SK-N-SH (cell line): ENCODE measurements around the gene PTS. TPM values are rescaled to one million over a fixed set of nuclear protein-coding genes. Genes with fewer than 3 reads are reported as not detected.

ENCODE experiments used
- CTCF ChIA-PET: fragments of 300-600, 350-600 bp; formaldehyde crosslinking; extraction: SDS; loops from one replicate; lab custom pipeline; 2021; lab: Yijun Ruan, JAX
- POLR2A ChIA-PET: fragments of 350-600 bp; sonication (Branson Sonifier 250); formaldehyde crosslinking; extraction: SDS; loops from one replicate; lab custom pipeline; 2020; ENCODE audit warnings: antibody characterized with exemption, inconsistent platforms; lab: Yijun Ruan, JAX
- DNase-seq: peaks from one replicate; pipeline ENCODE4 v3.0.0; 2012
- H2AFZ ChIP-seq: fragments of 200-600 bp; sonication (generic); 2 replicates; pipeline ENCODE4 v1.8.1; 2016; ENCODE audit warnings: antibody characterized with exemption, mild to moderate bottlenecking, low read depth
- H3F3A ChIP-seq: fragments of 200-600 bp; sonication (generic); replicated peaks from 2 replicates; pipeline ENCODE3; 2016; ENCODE audit warnings: antibody characterized with exemption, mild to moderate bottlenecking; ENCODE audit not compliant: insufficient read depth
- H3K27ac ChIP-seq, 2 experiments: fragments of 200-500 bp in 1 of 2; fragments of 200-600 bp in 1 of 2; sonication (Bioruptor generic) in 1 of 2; sonication (generic), shearing (Covaris generic) in 1 of 2; 2 replicates each; pipeline versions ENCODE4 v1.5.1 to v1.6.1; 2014 to 2016; ENCODE audit warnings: low read depth in 2 of 2, inconsistent platforms in 1 of 2, low read length in 1 of 2, mild to moderate bottlenecking in 1 of 2, mixed read lengths in 1 of 2
- H3K27me3 ChIP-seq: fragments of 200-600 bp; sonication (generic), shearing (Covaris generic); 2 replicates; pipeline ENCODE4 v1.6.1; 2016; ENCODE audit warnings: mixed run types; ENCODE audit not compliant: insufficient read depth
- H3K36me3 ChIP-seq, 2 experiments: fragments of 200-500 bp in 1 of 2; fragments of 200-600 bp in 1 of 2; sonication (Bioruptor generic) in 1 of 2; sonication (generic) in 1 of 2; replicated peaks in 1 of 2; 2 replicates each; pipeline versions ENCODE3 to v1.5.1; 2014 to 2016; ENCODE audit warnings: low read length in 1 of 2, mild to moderate bottlenecking in 1 of 2; ENCODE audit not compliant: insufficient read depth in 2 of 2, control insufficient read depth in 1 of 2
- H3K4me1 ChIP-seq, 2 experiments: fragments of 200-500 bp in 1 of 2; fragments of 200-600 bp in 1 of 2; sonication (Bioruptor generic) in 1 of 2; sonication (generic), shearing (Covaris generic) in 1 of 2; 2 replicates each; pipeline versions ENCODE4 v1.5.1 to v1.6.1; 2014 to 2016; ENCODE audit warnings: low read depth in 1 of 2, low read length in 1 of 2, mixed run types in 1 of 2; ENCODE audit not compliant: insufficient read depth in 2 of 2, control insufficient read depth in 1 of 2
- H3K4me2 ChIP-seq: fragments of 200-600 bp; sonication (generic), shearing (Covaris generic); 2 replicates; pipeline ENCODE4 v1.6.1; 2017; ENCODE audit warnings: mixed run types
- H3K4me3 ChIP-seq, 2 experiments: fragments of 200-500 bp in 1 of 2; fragments of 200-600 bp in 1 of 2; sonication (Bioruptor generic) in 1 of 2; sonication (generic), shearing (Covaris generic) in 1 of 2; 2 replicates each; pipeline versions ENCODE4 v1.5.1 to v1.8.1; 2014 to 2016; ENCODE audit warnings: low read depth in 2 of 2, inconsistent platforms in 1 of 2, low read length in 1 of 2, mild to moderate bottlenecking in 1 of 2, mixed read lengths in 1 of 2, moderate library complexity in 1 of 2
- H3K79me2 ChIP-seq: fragments of 200-600 bp; sonication (generic); 2 replicates; pipeline ENCODE4 v1.8.1; 2017; ENCODE audit warnings: mild to moderate bottlenecking; ENCODE audit not compliant: insufficient read depth
- H3K9ac ChIP-seq: fragments of 200-600 bp; sonication (generic); 2 replicates; pipeline ENCODE4 v1.6.1; 2017; ENCODE audit warnings: mixed run types
- H3K9me2 ChIP-seq: fragments of 200-600 bp; sonication (generic); 2 replicates; pipeline ENCODE4 v1.6.1; 2017; ENCODE audit warnings: mixed run types
- H3K9me3 ChIP-seq: fragments of 200-600 bp; sonication (generic); 2 replicates; pipeline ENCODE4 v1.6.1; 2017; ENCODE audit warnings: mixed run types, mild to moderate bottlenecking, moderate library complexity
- H4K20me1 ChIP-seq: fragments of 200-600 bp; sonication (generic); 2 replicates; pipeline ENCODE4 v1.6.1; 2017; ENCODE audit warnings: mild to moderate bottlenecking, mixed run types; ENCODE audit not compliant: insufficient read depth
- CHD2 ChIP-seq: fragments of 150-350 bp; IDR thresholded peaks from 2 replicates; pipeline ENCODE4 v1.6.1; 2018; ENCODE audit warnings: low read length; ENCODE audit not compliant: partially characterized antibody
- ELF1 ChIP-seq: IDR thresholded peaks from 2 replicates; pipeline ENCODE4 v1.4.0; 2012
- FOSL2 ChIP-seq: IDR thresholded peaks from 2 replicates; pipeline ENCODE4 v1.4.0; 2012; ENCODE audit warnings: low read depth, mild to moderate bottlenecking, moderate library complexity, borderline replicate concordance
- FOXM1 ChIP-seq: IDR thresholded peaks from 2 replicates; pipeline ENCODE4 v1.4.0; 2012; ENCODE audit warnings: low read depth, mild to moderate bottlenecking
- GABPA ChIP-seq: IDR thresholded peaks from 2 replicates; pipeline ENCODE4 v1.4.0; 2012; ENCODE audit warnings: low read depth, mild to moderate bottlenecking
- JUND ChIP-seq: IDR thresholded peaks from 2 replicates; pipeline ENCODE4 v1.4.0; 2012
- MEF2A ChIP-seq: IDR thresholded peaks from 2 replicates; pipeline ENCODE4 v1.4.0; 2012; ENCODE audit warnings: low read depth, borderline replicate concordance
- NRF1 ChIP-seq: IDR thresholded peaks from 2 replicates; pipeline ENCODE4 v1.6.1; 2012; ENCODE audit warnings: low read depth, mild to moderate bottlenecking, low read length
- POLR2AphosphoS5 ChIP-seq: IDR thresholded peaks from 2 replicates; pipeline ENCODE4 v1.6.1; 2012; ENCODE audit warnings: low read depth, low read length
- RCOR1 ChIP-seq: fragments of 150-350 bp; IDR thresholded peaks from 2 replicates; pipeline ENCODE4 v1.6.1; 2017; ENCODE audit warnings: antibody characterized with exemption, low read length
- RXRA ChIP-seq: IDR thresholded peaks from 2 replicates; pipeline ENCODE4 v1.4.0; 2012; ENCODE audit warnings: low read depth, mild to moderate bottlenecking, borderline replicate concordance
- SMC3 ChIP-seq: IDR thresholded peaks from 2 replicates; pipeline ENCODE4 v1.6.1; 2012; ENCODE audit warnings: low read depth, low read length, improper control_type of control experiment
- TAF1 ChIP-seq: IDR thresholded peaks from 2 replicates; pipeline ENCODE4 v1.6.1; 2012; ENCODE audit warnings: low read depth, mild to moderate bottlenecking, low read length, moderate library complexity, borderline replicate concordance
- TCF12 ChIP-seq: IDR thresholded peaks from 2 replicates; pipeline ENCODE4 v1.4.0; 2012
- YY1 ChIP-seq: IDR thresholded peaks from 2 replicates; pipeline ENCODE4 v1.4.0; 2012; ENCODE audit warnings: low read depth, mild to moderate bottlenecking
- WGBS: methylation state at CpG from one replicate; pipeline ENCODE4 v1.1.6; 2017; ENCODE audit warnings: low lambda C conversion rate; 5-methylcytosine and 5-hydroxymethylcytosine counted together
- polyA plus RNA-seq, 3 experiments: library from polyadenylated mRNA; depleted of rRNA; stranded (reverse); fragments of >200 nt; gene quantifications; 2 replicates each; pipeline ENCODE4 v1.2.3, GENCODE V29; 2012
- TF ChIP-seq, protein P1 (sequence below): IDR thresholded peaks from 2 replicates; pipeline ENCODE4 v1.4.0; 2012; ENCODE audit warnings: low read depth, borderline replicate concordance
- TF ChIP-seq, protein P2 (sequence below): fragments of 150-350 bp; IDR thresholded peaks from 2 replicates; pipeline ENCODE4 v1.6.1; 2016; ENCODE audit warnings: mild to moderate bottlenecking, low read depth, low read length
- TF ChIP-seq, protein P3 (sequence below): IDR thresholded peaks from 2 replicates; pipeline ENCODE4; 2012
- TF ChIP-seq, protein P4 (sequence below): IDR thresholded peaks from 2 replicates; pipeline ENCODE4 v1.4.0; 2012; ENCODE audit warnings: low read depth
- TF ChIP-seq, protein P5 (sequence below): IDR thresholded peaks from 2 replicates; pipeline ENCODE4 v1.6.1; 2012; ENCODE audit warnings: mild to moderate bottlenecking, low read depth, low read length, moderate library complexity

Gene PTS
- polyA plus RNA-seq, 1 of the 3 experiments (the other 2 are of a cell fraction), result 54.0 TPM

DNA sequence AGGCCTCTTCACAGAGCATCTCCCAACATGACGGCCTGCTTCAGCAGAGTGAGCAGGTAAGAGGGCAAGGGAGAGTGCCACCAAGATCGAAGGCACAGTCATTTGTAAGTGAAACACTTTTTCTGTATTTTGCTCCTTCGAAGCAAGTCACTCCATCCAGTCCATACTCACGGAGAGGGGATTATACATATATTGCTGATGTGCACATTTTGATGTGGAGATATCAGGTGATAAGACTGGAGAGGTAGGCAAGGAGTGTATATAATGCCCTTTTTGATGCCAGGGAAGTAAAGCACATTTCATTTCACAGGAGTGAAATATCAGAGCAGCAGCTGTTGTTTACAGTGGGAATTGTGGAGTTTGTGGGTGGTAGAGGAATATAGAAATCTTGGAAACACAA is 11.2 kb downstream of the PTS start:
- no peaks in the 10 kb centered on the region for H3K9me3 ChIP-seq
- no peaks in the 10 kb centered on the region for H3K4me1 ChIP-seq
- no peak overlapping the region for H3K4me2 ChIP-seq
- no peak overlapping the region for H3K27ac ChIP-seq
- peaks cover 55 to 60% of the 10 kb centered on the region in 2 experiments for H3K36me3 ChIP-seq
- TF ChIP-seq RXRA, result no peak
- TF ChIP-seq SMC3, result no peak
- TF ChIP-seq TAF1, result no peak
- TF ChIP-seq, protein P1, sequence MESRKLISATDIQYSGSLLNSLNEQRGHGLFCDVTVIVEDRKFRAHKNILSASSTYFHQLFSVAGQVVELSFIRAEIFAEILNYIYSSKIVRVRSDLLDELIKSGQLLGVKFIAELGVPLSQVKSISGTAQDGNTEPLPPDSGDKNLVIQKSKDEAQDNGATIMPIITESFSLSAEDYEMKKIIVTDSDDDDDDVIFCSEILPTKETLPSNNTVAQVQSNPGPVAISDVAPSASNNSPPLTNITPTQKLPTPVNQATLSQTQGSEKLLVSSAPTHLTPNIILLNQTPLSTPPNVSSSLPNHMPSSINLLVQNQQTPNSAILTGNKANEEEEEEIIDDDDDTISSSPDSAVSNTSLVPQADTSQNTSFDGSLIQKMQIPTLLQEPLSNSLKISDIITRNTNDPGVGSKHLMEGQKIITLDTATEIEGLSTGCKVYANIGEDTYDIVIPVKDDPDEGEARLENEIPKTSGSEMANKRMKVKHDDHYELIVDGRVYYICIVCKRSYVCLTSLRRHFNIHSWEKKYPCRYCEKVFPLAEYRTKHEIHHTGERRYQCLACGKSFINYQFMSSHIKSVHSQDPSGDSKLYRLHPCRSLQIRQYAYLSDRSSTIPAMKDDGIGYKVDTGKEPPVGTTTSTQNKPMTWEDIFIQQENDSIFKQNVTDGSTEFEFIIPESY, result no peak
- TF ChIP-seq TCF12, result no peak
- TF ChIP-seq, protein P2, sequence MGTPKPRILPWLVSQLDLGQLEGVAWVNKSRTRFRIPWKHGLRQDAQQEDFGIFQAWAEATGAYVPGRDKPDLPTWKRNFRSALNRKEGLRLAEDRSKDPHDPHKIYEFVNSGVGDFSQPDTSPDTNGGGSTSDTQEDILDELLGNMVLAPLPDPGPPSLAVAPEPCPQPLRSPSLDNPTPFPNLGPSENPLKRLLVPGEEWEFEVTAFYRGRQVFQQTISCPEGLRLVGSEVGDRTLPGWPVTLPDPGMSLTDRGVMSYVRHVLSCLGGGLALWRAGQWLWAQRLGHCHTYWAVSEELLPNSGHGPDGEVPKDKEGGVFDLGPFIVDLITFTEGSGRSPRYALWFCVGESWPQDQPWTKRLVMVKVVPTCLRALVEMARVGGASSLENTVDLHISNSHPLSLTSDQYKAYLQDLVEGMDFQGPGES, result no peak
- no peak for TF ChIP-seq FOXM1
- no peak for TF ChIP-seq JUND
- TF ChIP-seq, protein P3, sequence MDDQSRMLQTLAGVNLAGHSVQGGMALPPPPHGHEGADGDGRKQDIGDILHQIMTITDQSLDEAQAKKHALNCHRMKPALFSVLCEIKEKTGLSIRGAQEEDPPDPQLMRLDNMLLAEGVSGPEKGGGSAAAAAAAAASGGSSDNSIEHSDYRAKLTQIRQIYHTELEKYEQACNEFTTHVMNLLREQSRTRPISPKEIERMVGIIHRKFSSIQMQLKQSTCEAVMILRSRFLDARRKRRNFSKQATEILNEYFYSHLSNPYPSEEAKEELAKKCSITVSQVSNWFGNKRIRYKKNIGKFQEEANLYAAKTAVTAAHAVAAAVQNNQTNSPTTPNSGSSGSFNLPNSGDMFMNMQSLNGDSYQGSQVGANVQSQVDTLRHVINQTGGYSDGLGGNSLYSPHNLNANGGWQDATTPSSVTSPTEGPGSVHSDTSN, result no peak
- no peak for TF ChIP-seq CHD2
- TF ChIP-seq, protein P4, sequence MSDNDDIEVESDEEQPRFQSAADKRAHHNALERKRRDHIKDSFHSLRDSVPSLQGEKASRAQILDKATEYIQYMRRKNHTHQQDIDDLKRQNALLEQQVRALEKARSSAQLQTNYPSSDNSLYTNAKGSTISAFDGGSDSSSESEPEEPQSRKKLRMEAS, result no peak
- no peak for TF ChIP-seq NRF1
- TF ChIP-seq GABPA, result no peak
- TF ChIP-seq, protein P5, sequence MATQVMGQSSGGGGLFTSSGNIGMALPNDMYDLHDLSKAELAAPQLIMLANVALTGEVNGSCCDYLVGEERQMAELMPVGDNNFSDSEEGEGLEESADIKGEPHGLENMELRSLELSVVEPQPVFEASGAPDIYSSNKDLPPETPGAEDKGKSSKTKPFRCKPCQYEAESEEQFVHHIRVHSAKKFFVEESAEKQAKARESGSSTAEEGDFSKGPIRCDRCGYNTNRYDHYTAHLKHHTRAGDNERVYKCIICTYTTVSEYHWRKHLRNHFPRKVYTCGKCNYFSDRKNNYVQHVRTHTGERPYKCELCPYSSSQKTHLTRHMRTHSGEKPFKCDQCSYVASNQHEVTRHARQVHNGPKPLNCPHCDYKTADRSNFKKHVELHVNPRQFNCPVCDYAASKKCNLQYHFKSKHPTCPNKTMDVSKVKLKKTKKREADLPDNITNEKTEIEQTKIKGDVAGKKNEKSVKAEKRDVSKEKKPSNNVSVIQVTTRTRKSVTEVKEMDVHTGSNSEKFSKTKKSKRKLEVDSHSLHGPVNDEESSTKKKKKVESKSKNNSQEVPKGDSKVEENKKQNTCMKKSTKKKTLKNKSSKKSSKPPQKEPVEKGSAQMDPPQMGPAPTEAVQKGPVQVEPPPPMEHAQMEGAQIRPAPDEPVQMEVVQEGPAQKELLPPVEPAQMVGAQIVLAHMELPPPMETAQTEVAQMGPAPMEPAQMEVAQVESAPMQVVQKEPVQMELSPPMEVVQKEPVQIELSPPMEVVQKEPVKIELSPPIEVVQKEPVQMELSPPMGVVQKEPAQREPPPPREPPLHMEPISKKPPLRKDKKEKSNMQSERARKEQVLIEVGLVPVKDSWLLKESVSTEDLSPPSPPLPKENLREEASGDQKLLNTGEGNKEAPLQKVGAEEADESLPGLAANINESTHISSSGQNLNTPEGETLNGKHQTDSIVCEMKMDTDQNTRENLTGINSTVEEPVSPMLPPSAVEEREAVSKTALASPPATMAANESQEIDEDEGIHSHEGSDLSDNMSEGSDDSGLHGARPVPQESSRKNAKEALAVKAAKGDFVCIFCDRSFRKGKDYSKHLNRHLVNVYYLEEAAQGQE, result no peak
- no peak for TF ChIP-seq POLR2AphosphoS5
- no peak for TF ChIP-seq FOSL2
- no peak for TF ChIP-seq YY1
- TF ChIP-seq RCOR1, result no peak
- TF ChIP-seq ELF1, result no peak
- TF ChIP-seq MEF2A, result no peak
- no peaks in the 10 kb centered on the region for H3K79me2 ChIP-seq
- H3K9ac ChIP-seq, result no peak overlapping the region
- CTCF ChIA-PET, result interaction anchor here (0.9 to 2.0 kb wide), 6 partner anchors 14 to 124 kb away, joined by 3 to 7 read pairs (median 4); no protein-coding TSS in a partner anchor
- no peaks in the 10 kb centered on the region for H3F3A ChIP-seq
- no peaks in the 10 kb centered on the region for H4K20me1 ChIP-seq
- POLR2A ChIA-PET, result interaction anchor here (0.8 kb wide), 1 partner anchor 14 kb away, joined by 4 read pairs; no protein-coding TSS in a partner anchor
- WGBS, result 86% methylated on average over 4 of the region's 4 CpGs
- no peaks in the 10 kb centered on the region for H3K9me2 ChIP-seq
- no peak for DNase-seq
- no peaks in the 10 kb centered on the region for H3K27me3 ChIP-seq
- no peak overlapping the region for H3K4me3 ChIP-seq
- H2AFZ ChIP-seq, result no peak overlapping the region
